Thoracic aorta (tissue), 2 donors: Measurements from ENCODE around the gene CCDC82. TPM values are rescaled to one million over a fixed set of nuclear protein-coding genes. Genes with fewer than 3 reads are reported as not detected.

Experiments
- ATAC-seq: fragments of 150-250 bp; one replicate; pipeline ENCODE4 v1.8.0; 2017; ENCODE audit warnings: low read depth; ENCODE audit not compliant: insufficient number of reproducible peaks, low FRiP score
- DNase-seq: peaks from one replicate; pipeline ENCODE4 v3.0.0-alpha.2; 2020; ENCODE audit warnings: low spot score
- H3K27ac ChIP-seq, 2 donors: fragments of 200-600 bp; sonication (generic); 1 replicate in 1 of 2; 2 replicates in 1 of 2; pipeline ENCODE4 v1.5.1; 2016; ENCODE audit warnings: mild to moderate bottlenecking in 2 of 2, moderate library complexity in 2 of 2
- H3K27me3 ChIP-seq: fragments of 200-600 bp; sonication (generic); replicated peaks from 2 replicates; pipeline ENCODE4 v1.6.0; 2016; ENCODE audit warnings: mild to moderate bottlenecking; ENCODE audit not compliant: insufficient read depth
- H3K36me3 ChIP-seq: fragments of 200-600 bp; sonication (generic); one replicate; pipeline ENCODE4 v1.5.1; 2016
- H3K4me1 ChIP-seq, 2 donors: fragments of 200-600 bp; sonication (generic); 1 replicate in 1 of 2; 2 replicates in 1 of 2; pipeline versions ENCODE4 v1.5.1 to v1.6.0; 2016; ENCODE audit warnings: low read depth in 2 of 2, mild to moderate bottlenecking in 1 of 2; ENCODE audit not compliant: control insufficient read depth in 1 of 2
- H3K4me3 ChIP-seq: fragments of 200-600 bp; sonication (generic); 2 replicates; pipeline ENCODE4 v1.5.1; 2016; ENCODE audit warnings: mild to moderate bottlenecking
- H3K9me3 ChIP-seq: fragments of 200-600 bp; sonication (generic); 2 replicates; pipeline ENCODE4 v1.5.1; 2016
- total RNA-seq, 2 donors: library from RNA; depleted of rRNA; stranded (reverse); fragments of >200 nt; gene quantifications; one replicate each; pipeline versions ENCODE4 v1.1.0 to v1.2.3, GENCODE V29; 2016
- TF ChIP-seq, protein P1 (sequence below): fragments of 200-600 bp; sonication (generic); IDR thresholded peaks from one replicate; pipeline ENCODE4 v1.5.1; 2019; ENCODE audit warnings: antibody characterized with exemption

Gene CCDC82
- total RNA-seq, 2 donors from 2014 or later: 28.8 to 34.2 TPM

DNA sequence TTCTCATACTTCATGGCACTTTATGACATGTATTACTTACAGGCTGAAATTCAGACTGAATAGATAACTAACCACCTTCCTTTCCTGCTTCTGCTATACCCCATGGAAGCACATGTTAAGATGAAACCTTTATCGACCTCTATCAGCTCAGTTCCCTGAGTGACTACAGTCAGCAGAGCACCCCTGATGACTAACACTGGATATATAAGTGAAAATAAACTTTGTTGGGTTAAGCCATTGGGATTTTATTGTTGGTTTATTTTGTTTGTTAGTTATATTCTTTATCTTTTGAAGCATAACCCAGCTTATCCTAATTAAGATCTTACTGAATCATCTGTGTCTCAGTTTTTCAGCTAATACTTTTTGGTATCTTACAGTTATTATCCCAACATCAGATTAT, 23.7 kb downstream of the CCDC82 start:
- TF ChIP-seq, protein P1, sequence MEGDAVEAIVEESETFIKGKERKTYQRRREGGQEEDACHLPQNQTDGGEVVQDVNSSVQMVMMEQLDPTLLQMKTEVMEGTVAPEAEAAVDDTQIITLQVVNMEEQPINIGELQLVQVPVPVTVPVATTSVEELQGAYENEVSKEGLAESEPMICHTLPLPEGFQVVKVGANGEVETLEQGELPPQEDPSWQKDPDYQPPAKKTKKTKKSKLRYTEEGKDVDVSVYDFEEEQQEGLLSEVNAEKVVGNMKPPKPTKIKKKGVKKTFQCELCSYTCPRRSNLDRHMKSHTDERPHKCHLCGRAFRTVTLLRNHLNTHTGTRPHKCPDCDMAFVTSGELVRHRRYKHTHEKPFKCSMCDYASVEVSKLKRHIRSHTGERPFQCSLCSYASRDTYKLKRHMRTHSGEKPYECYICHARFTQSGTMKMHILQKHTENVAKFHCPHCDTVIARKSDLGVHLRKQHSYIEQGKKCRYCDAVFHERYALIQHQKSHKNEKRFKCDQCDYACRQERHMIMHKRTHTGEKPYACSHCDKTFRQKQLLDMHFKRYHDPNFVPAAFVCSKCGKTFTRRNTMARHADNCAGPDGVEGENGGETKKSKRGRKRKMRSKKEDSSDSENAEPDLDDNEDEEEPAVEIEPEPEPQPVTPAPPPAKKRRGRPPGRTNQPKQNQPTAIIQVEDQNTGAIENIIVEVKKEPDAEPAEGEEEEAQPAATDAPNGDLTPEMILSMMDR: no peak
- H3K36me3 ChIP-seq: peaks cover 20% of the 10 kb centered on the region
- no peaks in the 10 kb centered on the region for H3K27me3 ChIP-seq
- ATAC-seq (no peak), DNase-seq (no peak)
- no peaks in the 10 kb centered on the region for H3K4me1 ChIP-seq
- H3K4me3 ChIP-seq: no peak overlapping the region
- H3K27ac ChIP-seq: no peak overlapping the region
- no peaks in the 10 kb centered on the region for H3K9me3 ChIP-seq

DNA sequence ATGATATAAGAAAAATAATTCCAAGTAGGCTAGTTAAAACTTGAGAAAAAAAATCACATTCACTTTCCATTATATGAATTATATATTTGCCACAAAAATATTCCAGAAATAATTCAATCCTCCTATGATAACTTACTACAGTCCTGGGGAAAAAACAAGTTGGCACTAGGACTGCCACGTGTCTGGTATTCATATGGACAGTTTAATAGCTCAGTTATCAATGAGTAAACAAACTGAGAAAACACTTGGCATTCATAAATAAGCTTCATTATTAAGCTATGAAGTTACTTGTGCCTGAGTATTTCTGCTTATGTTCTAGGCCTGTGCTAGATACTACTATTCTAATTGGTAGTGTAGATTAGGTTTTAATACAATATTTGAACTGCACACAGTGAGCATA, 24.2 kb downstream of the CCDC82 start:
- no peak overlapping the region for H3K27ac ChIP-seq
- peaks cover 16% of the 10 kb centered on the region for H3K36me3 ChIP-seq
- H3K4me1 ChIP-seq: no peaks in the 10 kb centered on the region
- no peaks in the 10 kb centered on the region for H3K27me3 ChIP-seq
- TF ChIP-seq, protein P1: no peak
- DNase-seq (no peak), ATAC-seq (no peak)
- no peak overlapping the region for H3K4me3 ChIP-seq
- H3K9me3 ChIP-seq: no peaks in the 10 kb centered on the region

DNA sequence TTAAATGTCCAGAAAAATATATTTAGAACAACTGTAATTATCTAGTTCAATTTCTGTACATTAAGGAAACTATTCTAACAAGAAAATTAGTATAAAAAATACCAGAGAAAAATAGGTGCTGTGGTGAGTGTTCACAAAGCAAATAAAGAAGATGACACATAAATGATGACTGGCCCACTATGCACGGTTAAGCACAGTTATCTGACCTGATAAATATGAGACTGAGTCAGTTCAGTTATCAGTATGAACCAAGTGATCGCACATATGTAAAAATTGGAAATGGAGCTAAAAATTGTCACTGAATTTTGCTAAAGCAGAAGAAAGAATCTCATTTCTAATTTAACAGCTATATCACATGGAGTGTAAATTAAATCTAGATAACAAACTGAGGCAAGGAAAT, 27.9 kb downstream of the CCDC82 start:
- H3K4me1 ChIP-seq: no peaks in the 10 kb centered on the region
- H3K4me3 ChIP-seq: no peak overlapping the region
- TF ChIP-seq, protein P1: no peak
- no peak for DNase-seq
- H3K27me3 ChIP-seq: no peaks in the 10 kb centered on the region
- H3K36me3 ChIP-seq: peaks cover 16% of the 10 kb centered on the region
- H3K9me3 ChIP-seq: no peaks in the 10 kb centered on the region
- H3K27ac ChIP-seq: no peak overlapping the region
- ATAC-seq: no peak

DNA sequence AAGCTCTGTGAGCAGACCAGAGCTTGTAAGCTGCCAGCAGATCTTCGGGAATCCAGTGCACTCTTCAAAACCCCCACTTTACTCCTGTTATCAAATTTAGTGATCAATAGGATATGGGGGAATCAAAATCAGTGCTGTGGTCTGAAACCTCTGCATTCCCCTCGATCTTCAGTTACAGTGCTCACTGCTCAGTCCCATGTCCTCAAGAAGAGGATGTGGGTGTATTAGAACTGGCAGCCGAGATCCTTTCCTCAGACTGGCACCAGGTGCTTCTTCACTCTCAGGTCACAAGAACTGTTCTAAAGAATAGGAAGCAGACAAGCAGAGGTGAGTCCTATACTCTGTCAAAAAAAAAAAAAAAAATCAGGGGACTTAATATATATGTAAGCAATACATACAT, 31.4 kb downstream of the CCDC82 start:
- no peak for DNase-seq
- H3K4me3 ChIP-seq: no peak overlapping the region
- TF ChIP-seq, protein P1: no peak
- H3K9me3 ChIP-seq: no peaks in the 10 kb centered on the region
- no peak overlapping the region for H3K27ac ChIP-seq
- H3K4me1 ChIP-seq: no peaks in the 10 kb centered on the region
- ATAC-seq: no peak
- no peaks in the 10 kb centered on the region for H3K27me3 ChIP-seq
- H3K36me3 ChIP-seq: peaks cover 10% of the 10 kb centered on the region

DNA sequence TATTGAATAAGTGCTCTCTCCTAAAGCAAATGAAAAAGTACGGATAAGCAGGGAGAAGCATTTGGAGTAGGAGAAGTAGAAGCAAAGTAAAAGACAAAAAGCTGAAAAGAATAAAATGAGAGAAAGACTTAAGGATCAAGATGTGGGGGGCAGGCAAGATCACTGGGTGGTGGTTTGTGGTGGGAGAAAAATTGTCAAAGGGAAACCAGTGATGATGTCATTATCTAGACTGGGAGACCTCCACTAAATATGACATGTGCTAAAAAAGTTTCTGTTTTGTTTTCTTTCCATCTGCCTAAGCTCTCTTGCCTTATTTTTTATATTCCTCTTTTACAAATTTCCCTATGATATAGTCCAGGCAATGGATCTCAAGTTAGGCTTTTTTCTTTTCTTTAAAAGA, 31.9 kb downstream of the CCDC82 start:
- H3K27ac ChIP-seq: no peak overlapping the region
- no peaks in the 10 kb centered on the region for H3K9me3 ChIP-seq
- no peaks in the 10 kb centered on the region for H3K4me1 ChIP-seq
- DNase-seq (no peak), ATAC-seq (no peak)
- H3K36me3 ChIP-seq: peaks cover 10% of the 10 kb centered on the region
- H3K4me3 ChIP-seq: no peak overlapping the region
- no peaks in the 10 kb centered on the region for H3K27me3 ChIP-seq
- TF ChIP-seq, protein P1: no peak
